ENCODE results near the gene ABCF3. TPM values are rescaled to one million over a fixed set of nuclear protein-coding genes. Genes with fewer than 3 reads are reported as not detected.
"Not testable (repeated sequence)": the region's sequence is repeated elsewhere in the genome, so short reads cannot be mapped to it uniquely, and the experiment has no call there.

ABCF3 gene, protein sequence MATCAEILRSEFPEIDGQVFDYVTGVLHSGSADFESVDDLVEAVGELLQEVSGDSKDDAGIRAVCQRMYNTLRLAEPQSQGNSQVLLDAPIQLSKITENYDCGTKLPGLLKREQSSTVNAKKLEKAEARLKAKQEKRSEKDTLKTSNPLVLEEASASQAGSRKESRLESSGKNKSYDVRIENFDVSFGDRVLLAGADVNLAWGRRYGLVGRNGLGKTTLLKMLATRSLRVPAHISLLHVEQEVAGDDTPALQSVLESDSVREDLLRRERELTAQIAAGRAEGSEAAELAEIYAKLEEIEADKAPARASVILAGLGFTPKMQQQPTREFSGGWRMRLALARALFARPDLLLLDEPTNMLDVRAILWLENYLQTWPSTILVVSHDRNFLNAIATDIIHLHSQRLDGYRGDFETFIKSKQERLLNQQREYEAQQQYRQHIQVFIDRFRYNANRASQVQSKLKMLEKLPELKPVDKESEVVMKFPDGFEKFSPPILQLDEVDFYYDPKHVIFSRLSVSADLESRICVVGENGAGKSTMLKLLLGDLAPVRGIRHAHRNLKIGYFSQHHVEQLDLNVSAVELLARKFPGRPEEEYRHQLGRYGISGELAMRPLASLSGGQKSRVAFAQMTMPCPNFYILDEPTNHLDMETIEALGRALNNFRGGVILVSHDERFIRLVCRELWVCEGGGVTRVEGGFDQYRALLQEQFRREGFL
- 51.5 TPM for polyA plus RNA-seq (ENCODE audit: insufficient read length)

DNA sequence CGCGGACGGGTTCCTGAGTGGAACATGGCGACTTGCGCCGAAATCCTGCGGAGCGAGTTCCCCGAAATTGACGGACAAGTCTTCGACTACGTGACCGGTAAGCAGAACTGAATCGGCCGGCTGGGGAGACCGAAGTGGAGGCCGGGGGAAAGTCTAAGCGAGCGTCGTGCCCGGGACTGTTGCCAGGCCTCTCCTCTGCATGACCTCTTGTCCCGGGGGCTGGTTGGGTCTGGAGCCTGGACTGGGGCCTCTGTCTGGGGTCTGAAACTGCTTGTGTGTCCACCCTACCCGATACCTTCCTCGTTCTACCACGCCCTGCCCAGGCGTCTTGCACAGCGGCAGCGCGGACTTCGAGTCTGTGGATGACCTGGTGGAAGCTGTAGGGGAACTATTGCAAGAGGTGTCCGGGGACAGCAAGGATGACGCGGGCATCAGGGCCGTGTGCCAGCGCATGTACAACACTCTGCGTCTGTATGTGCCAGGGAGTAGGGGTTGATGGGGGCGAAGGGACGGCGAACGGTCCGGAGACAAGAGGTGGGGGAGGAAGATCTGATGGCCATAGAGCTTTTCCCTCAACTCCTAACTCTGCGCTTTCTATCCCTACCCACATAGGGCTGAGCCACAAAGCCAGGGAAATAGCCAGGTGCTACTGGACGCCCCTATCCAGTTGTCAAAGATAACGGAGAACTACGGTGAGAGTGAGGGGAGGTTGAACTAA is at the start of gene ABCF3:
ABCF3 (plus strand) TSS at position 16 of the 718 bp plus-strand sequence; CDS start at position 25, 9 bp downstream.
- DNase-seq = peak; percentile 31

DNA sequence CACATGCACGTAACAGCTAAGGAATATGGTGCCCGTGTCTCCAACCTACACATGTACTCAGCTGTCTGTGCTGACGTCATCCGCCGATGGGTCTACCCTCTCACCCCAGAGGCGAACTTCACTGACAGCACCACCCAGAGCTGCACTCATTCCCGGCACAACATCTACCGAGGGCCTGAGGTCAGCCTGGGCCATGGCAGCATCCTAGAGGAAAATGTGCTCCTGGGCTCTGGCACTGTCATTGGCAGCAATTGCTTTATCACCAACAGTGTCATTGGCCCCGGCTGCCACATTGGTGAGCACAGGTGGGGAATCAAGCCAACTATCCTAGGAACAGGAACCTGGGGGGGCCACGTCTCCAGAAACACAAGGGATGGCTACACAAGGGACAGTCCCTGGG is 45.6 kb upstream of the ABCF3 start:
- no peak for DNase-seq

DNA sequence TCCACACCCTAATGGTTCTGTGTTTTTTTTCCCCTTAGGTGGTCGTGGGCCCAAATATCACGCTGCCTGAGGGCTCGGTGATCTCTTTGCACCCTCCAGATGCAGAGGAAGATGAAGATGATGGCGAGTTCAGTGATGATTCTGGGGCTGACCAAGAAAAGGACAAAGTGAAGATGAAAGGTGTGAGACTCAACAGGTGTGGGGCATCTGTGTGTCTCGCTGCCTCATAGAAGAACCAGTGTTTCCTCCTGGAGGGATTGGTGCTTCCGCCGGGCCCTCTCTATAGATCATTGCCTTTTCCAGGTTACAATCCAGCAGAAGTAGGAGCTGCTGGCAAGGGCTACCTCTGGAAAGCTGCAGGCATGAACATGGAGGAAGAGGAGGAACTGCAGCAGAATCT is 43.8 kb upstream of the ABCF3 start:
- no peak for DNase-seq

DNA sequence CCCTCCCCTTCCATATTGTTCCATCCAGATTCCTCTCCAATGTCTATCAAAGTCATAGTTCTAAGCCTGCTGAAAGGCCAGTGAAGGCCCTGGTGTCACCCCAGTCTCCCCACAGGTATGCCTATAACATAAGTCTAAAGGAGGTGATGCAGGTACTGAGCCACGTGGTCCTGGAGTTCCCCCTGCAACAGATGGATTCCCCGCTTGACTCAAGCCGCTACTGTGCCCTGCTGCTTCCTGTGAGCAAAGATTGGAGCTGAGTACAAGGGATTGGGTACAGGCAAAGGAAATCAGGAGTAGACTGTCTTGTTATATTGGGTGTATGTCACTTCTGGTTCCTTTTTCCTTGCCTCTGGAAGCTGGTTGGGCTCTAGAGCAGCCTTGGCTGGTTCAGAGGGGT is 42.7 kb upstream of the ABCF3 start:
- no peak for DNase-seq

DNA sequence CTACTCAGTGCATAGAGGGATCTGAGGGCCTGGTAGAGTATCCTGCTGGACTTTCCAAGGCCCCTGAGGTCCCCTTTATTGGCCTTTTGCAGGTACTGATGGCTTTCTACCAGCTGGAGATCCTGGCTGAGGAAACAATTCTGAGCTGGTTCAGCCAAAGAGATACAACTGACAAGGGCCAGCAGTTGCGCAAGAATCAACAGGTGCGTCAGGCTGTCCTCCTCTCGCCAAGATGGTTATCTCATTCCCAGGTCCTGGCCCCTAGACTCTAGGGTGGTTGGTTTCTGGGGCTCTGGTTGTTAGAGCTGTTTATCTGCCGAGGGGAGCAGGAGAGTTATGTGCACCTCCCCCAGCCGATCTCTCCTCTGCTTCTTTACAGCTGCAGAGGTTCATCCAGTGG is 41.5 kb upstream of the ABCF3 start:
- DNase-seq = no peak

DNA sequence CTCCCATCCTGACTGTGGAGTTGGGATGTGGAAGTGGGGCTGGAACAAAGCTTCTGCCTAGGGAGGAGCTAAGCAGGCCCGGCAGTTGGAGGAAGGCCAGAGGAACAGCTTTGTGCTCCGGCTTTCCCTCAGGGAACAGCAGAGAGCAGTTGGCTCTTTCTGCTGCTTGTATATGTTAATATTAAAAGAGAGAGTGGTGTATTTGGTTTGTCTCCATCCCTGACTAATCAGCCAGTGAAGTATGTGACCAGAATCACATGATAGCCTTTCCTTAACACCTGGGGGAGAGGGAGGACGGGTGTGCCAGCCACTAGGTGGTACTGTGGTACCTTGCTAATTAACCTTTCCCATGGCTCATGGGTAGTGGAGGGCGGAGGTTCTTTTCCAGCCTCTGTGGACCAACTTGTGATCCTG is 40.9 kb upstream of the ABCF3 start:
- DNase-seq = peak; percentile 75

DNA sequence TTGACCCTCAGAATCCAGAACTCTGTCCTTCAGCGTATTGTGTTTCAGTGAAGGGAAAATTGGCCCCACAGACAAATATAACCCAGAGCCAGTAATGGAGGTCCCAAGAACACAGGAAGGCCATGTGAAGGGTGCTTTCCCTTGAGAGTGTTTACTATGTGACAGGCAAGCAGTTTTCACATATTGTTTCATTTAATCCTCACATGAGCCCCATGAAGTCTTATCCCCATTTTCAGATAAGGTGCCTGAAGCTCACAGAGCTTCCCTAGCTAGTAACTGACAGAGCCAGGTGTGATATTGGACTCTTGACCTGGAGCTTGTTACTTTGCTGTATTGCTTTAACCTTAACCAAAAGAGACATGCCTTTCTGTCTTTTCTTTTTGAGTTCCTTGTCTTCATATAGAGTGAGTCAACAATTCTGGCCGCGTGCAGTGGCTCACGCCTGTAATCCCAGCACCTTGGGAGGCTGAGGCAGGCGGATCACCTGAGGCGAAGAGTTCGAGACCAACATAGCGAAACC is 40.2 kb upstream of the ABCF3 start:
- DNase-seq = no peak

DNA sequence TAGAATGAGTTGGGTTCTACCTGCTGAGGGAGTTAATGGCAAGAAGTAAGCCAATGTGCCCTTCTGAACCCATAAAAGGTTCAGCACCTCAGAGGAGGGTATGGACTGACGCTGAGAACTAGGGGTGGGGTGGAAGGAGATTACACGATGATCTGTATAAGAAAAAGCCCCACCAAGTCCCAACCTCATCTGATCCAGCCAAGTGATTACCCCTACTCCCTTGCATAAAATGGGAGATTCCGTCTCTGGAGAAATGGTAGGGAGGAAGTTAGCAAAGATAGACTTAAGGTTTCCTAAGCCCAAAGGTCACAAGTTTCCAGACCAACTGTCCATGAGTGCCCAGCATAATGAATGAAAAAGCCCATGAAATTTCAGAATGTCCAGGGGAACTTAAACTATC is 37.9 kb upstream of the ABCF3 start:
- no peak for DNase-seq

DNA sequence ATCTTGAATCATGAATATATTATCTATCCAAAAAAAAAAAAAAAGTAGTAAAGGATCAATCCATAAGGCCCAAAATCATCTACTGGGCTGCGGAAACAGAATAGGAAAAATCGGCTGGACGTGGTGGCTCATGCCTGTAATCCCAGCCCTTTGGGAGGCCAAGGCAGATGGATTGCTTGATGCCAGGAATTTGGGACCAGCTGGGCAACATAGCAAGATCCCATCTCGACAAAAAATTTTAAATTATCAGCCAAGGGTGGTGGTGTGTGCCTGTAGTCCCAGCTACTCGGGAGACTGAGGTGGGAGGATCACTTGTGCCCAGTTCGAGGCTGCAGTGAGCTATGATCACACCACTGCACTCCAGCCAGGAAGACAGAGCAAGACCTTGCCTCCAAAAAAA is 36.9 kb upstream of the ABCF3 start:
- no peak for DNase-seq

DNA sequence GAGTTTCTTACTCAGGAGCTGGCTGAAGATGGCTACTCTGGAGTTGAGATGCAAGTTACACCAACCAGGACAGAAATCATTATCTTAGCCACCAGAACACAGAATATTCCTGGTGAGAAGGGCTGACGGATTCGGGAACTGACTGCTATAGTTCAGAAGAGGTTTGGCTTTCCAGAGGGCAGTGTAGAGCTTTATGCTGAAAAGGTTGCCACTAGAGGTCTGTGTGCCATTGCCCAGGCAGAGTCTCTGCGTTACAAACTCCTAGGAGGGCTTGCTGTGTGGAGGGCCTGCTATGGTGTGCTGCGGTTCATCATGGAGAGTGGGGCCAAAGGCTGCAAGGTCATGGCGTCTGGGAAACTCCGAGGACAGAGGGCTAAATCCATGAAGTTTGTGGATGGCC is 36.2 kb upstream of the ABCF3 start:
- not testable (repeated sequence) for DNase-seq

DNA sequence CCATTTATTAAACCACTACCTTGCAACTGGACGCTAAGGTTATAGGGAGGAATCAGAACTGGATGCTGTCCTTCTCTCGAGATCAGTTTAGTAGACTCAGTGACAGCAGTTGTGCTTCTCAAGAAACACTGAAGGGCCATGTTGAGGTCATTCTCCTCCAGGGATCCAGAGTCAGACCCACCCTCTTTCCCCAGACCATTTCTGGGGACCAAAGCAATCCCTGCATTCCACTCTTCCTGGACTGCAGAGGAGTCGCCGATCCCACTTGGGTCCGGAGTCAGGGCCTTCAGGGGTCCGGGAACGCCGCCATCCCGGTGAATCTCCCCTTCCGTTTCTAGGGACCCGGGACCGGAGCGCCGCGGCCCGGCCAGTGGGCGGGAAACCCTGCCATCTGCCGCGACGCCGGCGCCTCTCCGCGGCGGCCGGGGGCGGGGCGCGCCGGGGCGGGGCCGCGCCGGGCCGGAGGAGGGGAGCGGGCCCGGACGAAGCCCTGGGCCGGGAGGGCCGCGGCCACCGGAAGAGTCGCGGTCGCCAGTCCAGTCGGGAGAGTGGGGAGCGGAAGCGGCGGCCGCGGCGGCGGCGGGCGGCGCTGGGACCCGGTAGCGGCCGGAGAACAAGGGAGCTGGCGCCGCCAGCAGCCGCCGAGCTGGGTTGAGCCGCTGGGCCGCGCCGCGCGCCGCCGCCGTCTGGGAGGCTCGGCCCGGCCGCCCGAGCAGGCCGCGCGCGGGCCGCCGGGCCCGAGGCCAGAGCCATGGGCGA is 30.9 kb upstream of the ABCF3 start, which contains the start of gene DVL3:
DVL3 (plus strand) TSS at position 493 of the 759 bp plus-strand sequence; CDS start at position 752, 259 bp downstream.
- DNase-seq = peak; percentile 74

DNA sequence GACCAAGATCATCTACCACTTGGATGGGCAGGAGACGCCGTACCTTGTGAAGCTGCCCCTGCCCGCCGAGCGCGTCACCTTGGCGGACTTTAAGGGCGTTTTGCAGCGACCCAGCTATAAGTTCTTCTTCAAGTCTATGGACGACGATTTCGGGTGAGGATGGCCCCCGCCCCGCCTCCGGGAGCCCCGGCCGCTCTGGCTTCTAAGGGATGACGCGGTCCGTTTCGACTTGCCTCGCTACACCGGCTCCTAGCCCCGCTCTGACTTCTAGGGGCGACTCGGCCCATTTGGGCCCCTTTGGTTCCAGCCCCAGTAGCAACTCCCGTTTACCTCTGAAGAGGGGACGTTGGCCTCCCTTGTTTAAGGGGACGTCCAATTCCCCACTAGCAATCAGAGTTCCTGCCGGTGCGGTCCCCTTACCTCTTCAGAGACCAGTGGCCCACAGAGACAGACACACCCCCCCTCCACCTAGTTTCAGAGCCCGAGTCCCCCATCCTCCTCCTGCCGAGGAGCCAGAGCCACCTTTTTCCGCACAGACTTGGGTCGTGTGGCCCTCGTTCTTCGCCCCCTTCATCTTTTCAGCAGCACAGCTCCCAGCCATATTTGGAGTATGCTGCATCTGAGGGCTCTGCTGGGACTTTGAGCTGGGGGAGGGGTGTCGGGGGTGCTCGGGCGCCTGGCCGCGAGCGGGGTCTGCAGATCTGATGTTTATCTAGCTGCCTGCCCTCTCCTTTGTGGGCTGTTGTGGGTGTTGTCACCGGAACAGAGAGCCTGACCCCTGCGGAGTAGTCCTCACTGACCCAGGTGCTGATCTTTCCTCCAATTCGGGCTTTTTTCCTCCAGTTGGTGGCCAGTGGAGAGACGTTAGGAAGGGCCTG is 30.1 kb upstream of the ABCF3 start:
- DNase-seq = no peak

DNA sequence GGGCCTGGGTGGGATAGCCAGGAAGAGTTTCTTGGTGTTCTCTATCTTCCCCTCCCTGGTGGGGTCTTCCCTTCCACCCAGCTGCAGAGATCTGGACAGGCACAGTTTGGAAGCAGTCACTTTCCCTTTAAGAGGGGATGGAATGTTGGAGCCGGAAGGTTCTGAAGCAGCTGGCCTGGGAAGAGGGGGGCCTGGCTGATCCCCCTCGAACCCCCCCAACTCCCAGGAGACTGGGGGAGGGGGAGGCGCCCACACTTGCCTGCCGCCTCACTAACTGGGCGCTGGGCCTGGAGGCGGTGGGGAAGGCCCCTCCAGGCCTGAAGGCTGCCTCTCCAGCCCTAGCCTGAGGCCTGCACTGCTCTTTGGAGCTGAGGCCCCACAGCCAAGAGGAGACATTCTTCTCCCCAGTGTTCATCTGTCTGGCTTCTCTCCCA is 29.5 kb upstream of the ABCF3 start:
- peak; percentile 82 for DNase-seq

DNA sequence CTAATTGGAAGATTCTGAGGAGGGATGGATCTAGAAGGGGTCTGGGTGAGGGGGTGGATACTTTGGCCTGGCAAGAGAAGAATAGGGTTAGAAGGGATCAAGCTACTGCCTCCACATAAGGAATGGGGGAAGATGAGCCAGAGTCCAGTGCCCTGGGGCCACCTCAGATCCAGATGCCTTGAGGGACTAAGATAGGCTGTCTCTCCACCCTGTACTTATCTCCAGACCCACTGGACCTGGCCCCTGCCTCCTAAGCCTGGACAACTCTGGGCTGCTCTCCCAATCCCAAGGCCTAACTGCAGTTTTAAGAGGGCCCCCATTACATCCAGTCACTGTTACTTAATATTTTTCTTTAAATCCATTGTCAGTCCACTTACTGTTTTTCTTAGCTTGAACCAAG is 28.8 kb upstream of the ABCF3 start:
- DNase-seq = no peak

DNA sequence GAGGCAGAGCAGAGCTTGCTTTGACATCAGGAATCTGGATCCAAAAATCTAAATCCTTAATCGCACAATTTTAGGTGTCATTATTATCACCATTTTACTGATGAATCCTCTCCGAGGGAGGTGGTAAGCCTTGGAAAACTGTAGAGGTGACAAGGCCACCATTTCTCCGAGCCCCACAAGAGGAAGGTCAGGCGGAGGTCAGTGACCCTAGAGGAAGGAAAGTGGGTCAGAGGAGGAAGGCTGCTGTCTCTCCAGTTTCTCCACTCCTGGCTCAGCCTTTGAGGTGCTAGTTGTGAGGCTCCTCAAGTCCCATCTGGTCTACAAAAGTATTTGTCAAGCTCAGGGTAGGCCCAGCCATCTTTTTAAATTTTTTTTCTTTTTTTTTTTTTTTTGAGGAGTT is 27.6 kb upstream of the ABCF3 start:
- DNase-seq = no peak

DNA sequence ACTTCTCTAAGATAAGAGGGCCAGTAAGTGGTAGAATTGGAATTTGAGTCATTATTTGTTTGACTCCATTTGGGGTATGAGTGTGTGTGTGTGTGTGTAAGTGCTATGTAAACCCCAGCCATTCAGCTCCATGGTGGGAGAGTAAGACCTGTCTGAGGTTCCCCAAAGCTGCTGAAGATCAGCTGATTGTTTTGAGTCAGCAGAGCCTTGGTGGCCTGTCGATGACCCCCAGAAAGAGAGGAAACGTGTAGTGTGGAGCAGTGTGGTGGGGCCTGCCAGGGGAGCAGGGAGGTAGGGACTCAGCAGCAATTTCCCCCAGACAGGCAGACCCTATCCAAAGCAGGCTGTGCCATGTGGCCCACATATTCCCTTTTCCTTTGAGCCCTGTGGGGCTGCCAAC is 25.5 kb upstream of the ABCF3 start:
- no peak for DNase-seq

DNA sequence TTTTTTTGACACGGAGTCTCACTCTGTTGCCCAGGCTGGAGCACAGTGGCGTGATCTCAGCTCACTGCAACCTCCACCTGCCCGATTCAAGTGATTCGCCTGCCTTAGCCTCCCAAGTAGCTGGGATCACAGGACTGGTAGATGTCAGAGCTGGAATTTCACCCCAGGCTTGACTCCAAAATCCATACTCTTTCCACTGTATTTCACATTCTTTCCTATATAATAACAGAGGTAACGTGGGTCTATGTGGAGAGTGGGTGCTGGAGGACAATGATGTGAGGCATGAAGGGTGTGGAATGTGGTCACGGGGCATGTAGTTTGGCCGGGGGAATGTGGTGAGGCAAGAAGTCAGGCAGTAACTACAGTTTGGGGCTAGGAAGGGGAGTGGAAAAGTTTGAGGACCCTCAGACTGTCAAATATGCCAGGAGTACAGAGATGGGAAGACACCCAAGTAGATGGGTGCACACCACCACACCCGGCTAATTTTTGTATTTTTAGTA is 23.4 kb upstream of the ABCF3 start:
- DNase-seq = not testable (repeated sequence)

DNA sequence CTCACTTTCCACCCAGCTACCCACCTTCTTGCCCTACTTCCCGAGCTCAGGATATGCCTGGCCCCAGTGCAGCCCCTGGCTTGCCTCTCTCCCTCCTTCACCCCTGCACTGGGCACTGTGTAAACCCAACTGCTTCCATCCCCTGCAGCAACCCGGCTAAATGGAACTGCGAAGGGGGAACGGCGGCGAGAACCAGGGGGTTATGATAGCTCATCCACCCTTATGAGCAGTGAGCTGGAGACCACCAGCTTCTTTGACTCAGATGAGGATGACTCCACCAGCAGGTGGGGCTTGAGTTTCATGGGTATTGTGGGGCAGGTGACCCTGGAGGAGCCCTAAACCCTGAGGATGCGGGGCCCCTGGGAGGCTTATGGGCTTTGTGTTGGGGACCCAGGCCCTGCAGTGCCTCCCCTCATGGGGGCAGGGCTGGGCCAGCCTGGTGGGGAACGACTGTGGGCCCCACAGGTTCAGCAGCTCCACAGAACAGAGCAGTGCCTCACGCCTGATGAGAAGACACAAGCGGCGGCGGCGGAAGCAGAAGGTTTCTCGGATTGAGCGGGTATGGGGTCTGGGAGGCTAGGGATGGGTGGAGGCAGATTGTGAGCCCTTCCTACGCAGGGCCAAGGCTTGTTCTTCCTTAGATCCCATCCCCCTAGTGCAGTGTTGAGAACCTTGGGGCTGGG is 21.2 kb upstream of the ABCF3 start:
- no peak for DNase-seq

DNA sequence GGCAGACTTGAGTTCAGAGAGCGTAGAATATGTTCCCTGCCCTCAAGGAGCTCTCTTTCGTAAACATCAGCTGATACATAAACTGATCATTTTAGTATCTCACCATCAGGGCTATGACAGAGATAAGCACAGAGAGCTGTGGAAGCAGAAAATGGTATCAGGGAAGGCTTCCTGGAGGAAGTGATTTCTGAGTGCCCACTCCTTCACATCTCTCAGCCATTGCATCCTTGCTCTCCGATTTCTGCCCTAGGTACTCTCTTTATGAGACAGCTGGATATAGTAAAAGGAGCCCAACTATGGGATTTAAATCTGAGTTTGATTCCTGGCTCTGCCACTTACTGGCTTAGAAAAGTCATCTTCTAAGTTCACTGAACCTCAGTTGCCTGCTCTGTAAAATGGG is 20.5 kb upstream of the ABCF3 start:
- no peak for DNase-seq

DNA sequence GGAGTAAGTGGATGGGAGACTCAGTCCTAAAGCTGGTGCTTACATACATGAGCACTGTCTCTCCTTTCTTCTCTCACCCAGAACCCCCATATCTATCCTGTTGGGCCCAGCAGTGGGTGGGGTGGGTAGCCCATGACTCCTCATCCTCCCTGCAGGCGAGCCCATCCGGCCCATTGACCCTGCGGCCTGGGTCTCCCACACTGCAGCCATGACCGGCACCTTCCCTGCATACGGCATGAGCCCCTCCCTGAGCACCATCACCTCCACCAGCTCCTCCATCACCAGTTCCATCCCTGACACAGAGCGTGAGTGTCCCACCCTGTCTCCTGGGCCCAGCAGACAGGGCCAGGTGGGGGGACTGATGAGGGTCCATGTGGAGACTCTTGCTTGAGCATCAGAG is 19.3 kb upstream of the ABCF3 start:
- DNase-seq = no peak

Measured in hindlimb muscle (tissue), 1 donor.